CD4-positive, alpha-beta T cell (primary cell): ENCODE measurements around the gene OR2AE1. TPM values are rescaled to one million over a fixed set of nuclear protein-coding genes. Genes with fewer than 3 reads are reported as not detected.

Experiments used
- ATAC-seq: fragments of 200-7000 bp; cut with Tn5 transposase; one replicate; pipeline ENCODE4 v1.10.0; 2022; ENCODE audit warnings: mild to moderate bottlenecking; ENCODE audit not compliant: poor library complexity
- CTCF ChIA-PET: fragments of 350-600 bp; sonication (Branson Sonifier 250); formaldehyde crosslinking; loops from one replicate; lab custom pipeline; 2021; ENCODE audit warnings: antibody characterized with exemption, inconsistent platforms; lab: Charles Lee
- POLR2A ChIA-PET: fragments of 350-600 bp; sonication (Branson Sonifier 250); formaldehyde crosslinking; loops from one replicate; lab custom pipeline; 2021; ENCODE audit warnings: antibody characterized with exemption, inconsistent platforms; lab: Charles Lee
- DNase-seq, 14 experiments: peaks; one replicate each; pipeline ENCODE4 v3.0.0-alpha.2; 2013 to 2020; ENCODE audit warnings: mixed read lengths in 2 of 14
- H3K27ac ChIP-seq, 2 donors: one replicate each; pipeline versions ENCODE4 v1.5.1 to v1.7.0; 2013; ENCODE audit warnings: low read length in 2 of 2, low read depth in 1 of 2, mild to moderate bottlenecking in 1 of 2
- H3K27me3 ChIP-seq, 2 experiments: 1 replicate in 1 of 2; 2 replicates in 1 of 2; pipeline versions ENCODE4 v1.6.1 to v1.7.0; 2013; ENCODE audit warnings: low read length in 2 of 2, control low read depth in 1 of 2, mild to moderate bottlenecking in 1 of 2, moderate library complexity in 1 of 2; ENCODE audit not compliant: insufficient read depth in 2 of 2, control insufficient read depth in 1 of 2
- H3K36me3 ChIP-seq: one replicate; pipeline ENCODE4 v1.6.1; 2013; ENCODE audit warnings: low read length, control low read depth; ENCODE audit not compliant: insufficient read depth
- H3K4me1 ChIP-seq: one replicate; pipeline ENCODE4 v1.6.1; 2013; ENCODE audit warnings: low read length, control low read depth; ENCODE audit not compliant: insufficient read depth
- H3K4me3 ChIP-seq: one replicate; pipeline ENCODE4 v1.5.1; 2013; ENCODE audit warnings: mild to moderate bottlenecking, low read length, moderate library complexity
- H3K9me3 ChIP-seq, 2 experiments: 1 replicate in 1 of 2; 2 replicates in 1 of 2; pipeline versions ENCODE4 v1.6.1 to v1.7.0; 2013; ENCODE audit warnings: low read length in 2 of 2, mild to moderate bottlenecking in 2 of 2, control low read depth in 1 of 2, moderate library complexity in 1 of 2; ENCODE audit not compliant: control insufficient read depth in 1 of 2, insufficient read depth in 1 of 2
- H3K27ac Mint-ChIP-seq: one replicate; pipeline ENCODE4 v1.8.0; 2020; ENCODE audit warnings: mixed read lengths
- H3K27me3 Mint-ChIP-seq: one replicate; pipeline ENCODE4 v1.8.0; 2021; ENCODE audit warnings: mixed read lengths
- H3K36me3 Mint-ChIP-seq: one replicate; pipeline ENCODE4 v1.8.0; 2021; ENCODE audit warnings: low read depth, mixed read lengths
- H3K4me1 Mint-ChIP-seq: one replicate; pipeline ENCODE4 v1.8.0; 2021; ENCODE audit warnings: low read depth, mixed read lengths
- H3K4me3 Mint-ChIP-seq: one replicate; pipeline ENCODE4 v1.8.0; 2020; ENCODE audit warnings: mild to moderate bottlenecking, mixed read lengths
- H3K9me3 Mint-ChIP-seq: one replicate; pipeline ENCODE4 v1.8.0; 2020; ENCODE audit warnings: mixed read lengths
- intact Hi-C, 2 experiments: fragments of 100-400 bp; cut with DNase I in 1 of 2; cut with micrococcal nuclease in 1 of 2; formaldehyde crosslinking; loops; one replicate each; pipeline versions ENCODE4 v1.15.1 to v1.9.0; 2023 to 2025; cut with DNase I, micrococcal nuclease
- total RNA-seq, 174 experiments: library from RNA in 2 of 174; stranded (reverse) in 2 of 174; gene quantifications; one replicate each; pipeline ENCODE4 v1.2.3 and lab custom pipeline; 2021 to 2026
- TF ChIP-seq, protein P1 (sequence below): fragments of 200-600 bp; IDR thresholded peaks from one replicate; pipeline ENCODE4 v1.8.0; 2022; ENCODE audit warnings: antibody characterized with exemption, mild to moderate bottlenecking

OR2AE1 gene
- total RNA-seq, 2 experiments from 2014 or later = not detected

- CTCF ChIA-PET = interaction anchor here (0.6 kb wide), 1 partner anchor 12 kb away, joined by 3 read pairs; no protein-coding TSS in a partner anchor
- H3K36me3 ChIP-seq = no peaks in the 10 kb centered on the region
- H3K4me3 Mint-ChIP-seq = no peak overlapping the region
- POLR2A ChIA-PET = interaction anchor here (0.6 kb wide), 1 partner anchor 468 kb away, joined by 3 read pairs; no protein-coding TSS in a partner anchor
- no peak overlapping the region for H3K27ac Mint-ChIP-seq
- TF ChIP-seq, protein P1, sequence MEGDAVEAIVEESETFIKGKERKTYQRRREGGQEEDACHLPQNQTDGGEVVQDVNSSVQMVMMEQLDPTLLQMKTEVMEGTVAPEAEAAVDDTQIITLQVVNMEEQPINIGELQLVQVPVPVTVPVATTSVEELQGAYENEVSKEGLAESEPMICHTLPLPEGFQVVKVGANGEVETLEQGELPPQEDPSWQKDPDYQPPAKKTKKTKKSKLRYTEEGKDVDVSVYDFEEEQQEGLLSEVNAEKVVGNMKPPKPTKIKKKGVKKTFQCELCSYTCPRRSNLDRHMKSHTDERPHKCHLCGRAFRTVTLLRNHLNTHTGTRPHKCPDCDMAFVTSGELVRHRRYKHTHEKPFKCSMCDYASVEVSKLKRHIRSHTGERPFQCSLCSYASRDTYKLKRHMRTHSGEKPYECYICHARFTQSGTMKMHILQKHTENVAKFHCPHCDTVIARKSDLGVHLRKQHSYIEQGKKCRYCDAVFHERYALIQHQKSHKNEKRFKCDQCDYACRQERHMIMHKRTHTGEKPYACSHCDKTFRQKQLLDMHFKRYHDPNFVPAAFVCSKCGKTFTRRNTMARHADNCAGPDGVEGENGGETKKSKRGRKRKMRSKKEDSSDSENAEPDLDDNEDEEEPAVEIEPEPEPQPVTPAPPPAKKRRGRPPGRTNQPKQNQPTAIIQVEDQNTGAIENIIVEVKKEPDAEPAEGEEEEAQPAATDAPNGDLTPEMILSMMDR = no peak
- no peak overlapping the region for H3K4me3 ChIP-seq
- ATAC-seq (no peak), DNase-seq (peak in 1 of 14 experiments; percentile 12)
- intact Hi-C loops = loop anchor here in 1 of 2 experiments (5.0 to 10.0 kb wide), 2 partner anchors 311 to 473 kb away; no protein-coding TSS in a partner anchor
- H3K9me3 Mint-ChIP-seq = no peaks in the 10 kb centered on the region
- H3K27ac ChIP-seq = no peak overlapping the region
- no peaks in the 10 kb centered on the region for H3K9me3 ChIP-seq
- no peaks in the 10 kb centered on the region for H3K4me1 ChIP-seq
- peaks cover 8% of the 10 kb centered on the region for H3K4me1 Mint-ChIP-seq
- H3K27me3 ChIP-seq = no peaks in the 10 kb centered on the region
- H3K27me3 Mint-ChIP-seq = peaks cover 3% of the 10 kb centered on the region
- no peaks in the 10 kb centered on the region for H3K36me3 Mint-ChIP-seq
Measured at GRCh38 chr7:99837649-99838361, 39.0 kb downstream of the OR2AE1 start.

GRCh38 chr7:99835189-99835588 is 41.6 kb downstream of the OR2AE1 start:
- Mint-ChIP-seq H3K27me3 (peaks cover 10% of the 10 kb centered on the region), H3K27ac (no peak overlapping the region), H3K36me3 (no peaks in the 10 kb centered on the region), H3K4me3 (no peak overlapping the region), H3K9me3 (no peaks in the 10 kb centered on the region), H3K4me1 (peaks cover 8% of the 10 kb centered on the region)
- Histone ChIP-seq H3K4me1 (no peaks in the 10 kb centered on the region), H3K36me3 (no peaks in the 10 kb centered on the region), H3K9me3 (no peaks in the 10 kb centered on the region), H3K27ac (no peak overlapping the region), H3K27me3 (no peaks in the 10 kb centered on the region), H3K4me3 (no peak overlapping the region)
- DNase-seq (no peak), ATAC-seq (no peak)
- intact Hi-C loops = loop anchor here in 1 of 2 experiments (5.0 to 10.0 kb wide), 2 partner anchors 308 to 470 kb away; no protein-coding TSS in a partner anchor
- ChIA-PET CTCF (no interaction called here), POLR2A (no interaction called here)
- TF ChIP-seq, protein P1 = no peak

DNA sequence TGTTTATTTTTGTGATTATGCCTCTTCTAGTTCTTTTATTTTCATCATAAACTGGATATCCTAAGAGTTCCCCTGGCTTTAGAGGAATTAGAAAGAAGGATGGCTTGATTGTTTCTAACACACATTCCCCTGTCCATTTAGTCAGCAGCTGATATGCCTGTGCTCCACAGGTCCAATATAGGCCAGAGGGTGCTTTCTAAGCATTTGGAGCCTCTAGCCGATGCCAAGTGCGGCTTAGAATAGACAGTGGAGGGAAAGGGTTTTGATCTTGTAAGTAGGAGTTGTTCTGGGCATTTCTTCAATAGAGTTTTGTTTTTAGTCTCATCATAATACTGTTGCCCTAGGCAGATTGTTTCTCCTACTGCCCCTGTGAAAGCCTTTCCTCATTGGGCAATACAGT is 42.5 kb downstream of the OR2AE1 start:
- Mint-ChIP-seq H3K4me1 (peaks cover 8% of the 10 kb centered on the region), H3K27me3 (peaks cover 10% of the 10 kb centered on the region), H3K4me3 (no peak overlapping the region), H3K9me3 (no peaks in the 10 kb centered on the region), H3K27ac (no peak overlapping the region), H3K36me3 (no peaks in the 10 kb centered on the region)
- Histone ChIP-seq H3K27ac (no peak overlapping the region), H3K9me3 (no peaks in the 10 kb centered on the region), H3K36me3 (no peaks in the 10 kb centered on the region), H3K4me3 (no peak overlapping the region), H3K27me3 (no peaks in the 10 kb centered on the region), H3K4me1 (no peaks in the 10 kb centered on the region)
- TF ChIP-seq, protein P1 = no peak
- ATAC-seq (no peak), DNase-seq (no peak)
- POLR2A ChIA-PET = no interaction called here
- intact Hi-C loops = loop anchor here in 1 of 2 experiments (10.0 kb wide), 1 partner anchor 470 kb away; no protein-coding TSS in a partner anchor
- CTCF ChIA-PET = no interaction called here
